HG03378 (cell line): ENCODE results near the gene B4GALNT3.

Source experiments
- ATAC-seq: cut with Tn5 transposase; IDR thresholded peaks from one replicate; pipeline ENCODE4 v1.9.1; 2021; ENCODE audit warnings: mild to moderate bottlenecking, moderate library complexity; ENCODE audit not compliant: unreplicated experiment

The B4GALNT3 gene

GRCh38 chr12:507391-507796, 47.7 kb downstream of the B4GALNT3 start:
- ATAC-seq: no peak

- ATAC-seq: no peak
These were observed 48.4 kb downstream of the B4GALNT3 start for GRCh38 chr12:508145-508544.

- no peak for ATAC-seq
These were observed 49.1 kb downstream of the B4GALNT3 start for GRCh38 chr12:508795-509194.

- no peak for ATAC-seq
These were observed 49.8 kb downstream of the B4GALNT3 start for GRCh38 chr12:509500-509899.

GRCh38 chr12:510071-510825, 50.5 kb downstream of the B4GALNT3 start:
- no peak for ATAC-seq

GRCh38 chr12:512933-513332, 53.2 kb downstream of the B4GALNT3 start:
- no peak for ATAC-seq

GRCh38 chr12:513446-513845, 53.7 kb downstream of the B4GALNT3 start:
- ATAC-seq: no peak

- no peak for ATAC-seq
These were observed 57.8 kb downstream of the B4GALNT3 start for GRCh38 chr12:517538-517937.

- ATAC-seq: no peak
These were observed 60.4 kb downstream of the B4GALNT3 start for GRCh38 chr12:520119-520518.

GRCh38 chr12:522692-523378, 63.1 kb downstream of the B4GALNT3 start:
- ATAC-seq: no peak

- no peak for ATAC-seq
These were observed 64.6 kb downstream of the B4GALNT3 start for GRCh38 chr12:524167-524951.

GRCh38 chr12:526089-526488, 66.3 kb downstream of the B4GALNT3 start:
- ATAC-seq: no peak

- ATAC-seq: no peak
These were observed 67.5 kb downstream of the B4GALNT3 start for GRCh38 chr12:527241-527640.

- no peak for ATAC-seq
These were observed 68.0 kb downstream of the B4GALNT3 start for GRCh38 chr12:527729-528128.

- ATAC-seq: no peak
These were observed 70.6 kb downstream of the B4GALNT3 start for GRCh38 chr12:530308-530707.

- no peak for ATAC-seq
These were observed 71.1 kb downstream of the B4GALNT3 start for GRCh38 chr12:530821-531220.

- no peak for ATAC-seq
These were observed 72.3 kb downstream of the B4GALNT3 start for GRCh38 chr12:531951-532585.

- no peak for ATAC-seq
These were observed 73.3 kb downstream of the B4GALNT3 start for GRCh38 chr12:532908-533565.

GRCh38 chr12:533718-534117, 74.0 kb downstream of the B4GALNT3 start:
- ATAC-seq: no peak

- no peak for ATAC-seq
These were observed 74.5 kb downstream of the B4GALNT3 start for GRCh38 chr12:534216-534615.

- ATAC-seq: no peak
These were observed 75.7 kb downstream of the B4GALNT3 start for GRCh38 chr12:535396-535795.
